Raji (cell line): ENCODE data around the gene PPM1M.

Experiments
- POLR2A ChIP-seq: IDR thresholded peaks from 2 replicates; pipeline ENCODE4 v1.6.1; 2011; ENCODE audit warnings: low read depth, low read length, control low read depth; ENCODE audit not compliant: insufficient read depth

The PPM1M gene

DNA sequence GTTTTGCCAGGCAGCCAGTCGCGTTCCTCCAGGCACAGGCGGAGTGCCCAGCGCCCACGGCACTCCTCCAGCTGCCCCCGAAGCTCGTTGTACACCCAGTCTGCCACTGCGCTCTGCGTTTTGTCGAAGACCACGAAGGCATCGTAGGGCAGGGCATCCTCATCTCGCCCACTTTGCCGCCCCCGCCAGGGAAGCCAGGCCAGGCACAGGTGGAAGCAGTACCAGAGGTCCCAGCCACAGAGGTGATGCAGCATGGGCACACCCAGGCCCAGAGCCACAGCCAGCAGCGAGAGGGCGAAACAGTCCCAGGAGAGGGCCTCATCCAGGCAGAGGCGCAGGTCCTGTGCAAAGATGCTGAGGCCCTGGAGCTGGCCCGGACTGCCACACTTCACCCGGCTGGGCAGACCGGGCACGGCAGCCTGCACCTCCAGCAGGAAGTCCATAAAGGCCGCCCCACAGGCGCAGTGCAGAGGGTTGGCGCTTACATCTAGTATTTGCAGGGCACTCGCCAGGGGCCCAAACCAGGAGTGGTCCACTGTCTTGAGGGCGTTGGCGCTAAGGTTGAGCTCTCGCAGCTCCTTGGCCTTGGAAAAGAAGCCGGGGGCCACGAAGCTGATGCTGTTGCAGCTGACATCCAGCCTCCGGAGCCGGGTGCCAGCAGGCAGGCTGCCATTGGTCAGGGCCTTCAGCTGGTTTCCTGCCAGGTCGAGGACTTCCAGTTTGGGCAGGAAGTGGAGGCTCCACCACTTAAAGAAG lies 23.8 kb upstream of the PPM1M start:
- no peak for TF ChIP-seq POLR2A

GRCh38 chr3:52222319-52223221 lies 23.0 kb upstream of the PPM1M start:
- no peak for TF ChIP-seq POLR2A

DNA sequence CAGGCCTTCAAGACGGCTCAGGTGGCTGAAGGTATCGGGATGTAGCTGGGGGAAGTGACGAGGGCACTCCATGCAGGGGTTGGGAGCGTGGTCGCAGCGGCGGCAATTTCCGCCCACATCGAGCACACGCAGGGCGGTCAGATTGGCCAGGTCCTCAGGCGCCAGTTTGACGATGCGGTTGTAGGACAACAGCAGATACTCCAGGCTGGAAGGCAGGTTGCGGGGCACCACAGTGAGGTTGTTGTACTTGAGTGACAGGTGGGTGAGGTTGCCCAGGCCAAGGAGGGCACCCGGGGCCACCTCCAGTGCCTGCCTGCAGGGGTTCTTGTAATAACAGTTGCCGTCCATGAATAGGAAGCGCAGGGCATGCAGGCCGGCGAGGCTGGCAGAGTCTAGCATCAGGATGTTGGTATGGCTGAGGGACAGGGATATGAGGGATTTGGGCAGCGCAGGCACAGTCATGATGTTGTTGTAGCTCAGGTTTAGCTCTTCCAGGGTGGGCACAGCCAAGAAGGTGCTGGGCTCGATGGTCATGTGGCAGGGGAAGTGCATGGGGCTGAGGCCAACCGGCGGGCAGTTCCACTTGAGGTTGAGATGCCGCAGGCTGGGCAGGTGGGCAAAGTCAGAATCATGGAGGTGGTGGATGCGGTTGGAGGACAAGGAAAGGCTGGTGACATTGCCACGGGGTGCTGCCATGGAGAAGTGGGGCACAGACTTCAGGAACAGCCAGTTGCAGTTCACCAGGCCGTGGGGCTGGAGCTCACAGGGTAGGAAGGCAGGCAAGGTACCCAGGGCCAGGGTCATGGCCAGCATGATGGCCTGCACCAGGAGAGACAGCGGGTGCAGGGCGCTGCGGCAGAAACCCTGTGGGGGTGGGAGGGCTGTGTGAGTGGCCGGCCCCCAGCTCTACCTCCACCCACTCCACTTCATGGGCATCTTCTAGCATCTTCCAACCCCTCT lies 21.8 kb upstream of the PPM1M start:
- no peak for TF ChIP-seq POLR2A

DNA sequence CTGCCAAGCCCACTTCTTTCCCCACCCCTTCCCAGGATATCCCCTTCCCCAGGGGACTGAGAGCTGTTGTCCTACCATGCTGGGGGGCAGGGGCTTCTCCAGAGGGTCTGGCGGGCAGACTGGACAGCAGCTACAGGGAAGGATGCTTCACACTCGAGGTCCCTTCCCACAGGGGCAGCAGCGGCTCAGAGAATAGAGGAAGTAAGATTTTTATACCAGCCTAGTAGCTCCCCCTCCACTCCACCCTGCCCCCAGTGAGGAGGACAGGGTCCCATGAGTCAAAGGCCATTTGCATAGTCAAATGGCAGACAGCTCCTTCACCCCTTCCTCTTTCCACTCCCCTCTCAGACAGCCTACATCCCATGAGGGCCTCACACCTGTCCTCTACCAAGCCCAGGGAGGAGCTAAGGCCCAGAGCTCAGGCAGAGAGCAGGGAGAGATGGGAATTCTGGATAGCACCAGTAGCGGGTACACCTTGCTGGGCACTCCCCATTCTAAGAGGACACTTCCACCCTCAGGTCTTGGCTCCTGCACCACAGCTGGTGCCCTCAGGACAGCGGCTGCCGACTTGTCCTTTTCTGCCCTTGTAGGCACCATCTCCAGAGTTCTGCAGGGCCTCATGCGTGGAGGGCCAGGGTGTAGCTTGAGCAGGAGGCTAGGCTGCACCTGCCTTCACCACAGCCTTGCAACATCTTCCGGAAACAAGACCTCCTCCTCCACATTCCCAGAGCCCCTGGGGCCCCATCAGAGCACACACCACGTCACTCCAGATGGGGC lies 19.9 kb upstream of the PPM1M start, which contains the start of gene TLR9:
TLR9 (minus strand) TSS at position 194 of the 777 bp plus-strand sequence; CDS start at position 78, 116 bp downstream.
- TF ChIP-seq POLR2A: peak; percentile 99

- no peak for TF ChIP-seq POLR2A
Observed at GRCh38 chr3:52226229-52226817, 19.2 kb upstream of the PPM1M start.

- no peak for TF ChIP-seq POLR2A
Observed at GRCh38 chr3:52227117-52227516, 18.4 kb upstream of the PPM1M start.

- no peak for TF ChIP-seq POLR2A
Observed at GRCh38 chr3:52227766-52228165, 17.8 kb upstream of the PPM1M start.

GRCh38 chr3:52228266-52228665 lies 17.3 kb upstream of the PPM1M start:
- no peak for TF ChIP-seq POLR2A

DNA sequence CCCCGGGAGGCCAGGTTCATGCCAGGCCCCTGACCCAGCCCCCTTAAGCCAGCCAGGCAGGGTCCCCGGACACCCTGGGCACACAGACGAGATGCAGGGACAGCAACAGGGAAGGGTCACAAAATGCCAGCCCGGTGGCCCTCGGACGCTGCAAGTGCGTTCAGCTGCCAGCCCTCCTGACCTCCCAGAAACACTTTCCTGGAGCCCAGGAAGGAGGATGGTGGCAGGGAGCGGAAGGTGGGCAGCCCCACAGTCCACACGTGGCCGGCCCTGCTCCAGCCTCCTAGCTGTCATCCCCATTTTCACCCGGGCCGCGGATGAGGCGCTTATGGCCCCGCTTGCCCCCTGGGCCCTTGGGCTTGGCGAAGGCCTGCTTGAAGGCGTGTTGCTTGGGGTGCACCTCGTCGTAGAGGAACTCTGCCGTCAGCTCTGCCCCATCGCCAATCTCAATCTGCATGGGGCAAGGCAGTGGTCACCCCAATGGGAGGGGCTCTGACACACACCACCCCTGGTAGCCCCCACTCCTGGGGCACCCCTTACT lies 16.7 kb upstream of the PPM1M start:
- no peak for TF ChIP-seq POLR2A

DNA sequence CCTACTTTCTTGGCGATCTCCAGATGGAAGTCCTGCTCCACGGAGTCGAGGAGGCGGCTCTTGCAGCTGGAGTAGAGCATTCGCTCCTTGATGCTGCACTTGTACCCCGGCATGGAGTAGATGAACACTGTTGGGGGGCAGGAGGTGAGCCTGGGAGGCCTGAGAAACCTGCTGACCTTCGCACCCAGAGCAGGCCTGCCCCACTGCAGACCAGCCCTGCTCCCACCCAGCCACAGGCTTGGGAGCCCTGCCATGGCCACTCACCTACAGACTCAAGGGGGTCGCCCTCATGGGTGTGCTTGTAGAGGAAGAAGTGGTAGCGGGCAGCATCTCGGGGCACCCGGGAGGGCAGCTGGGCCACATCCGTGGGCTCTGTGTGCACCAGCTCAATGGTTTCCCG lies 15.9 kb upstream of the PPM1M start:
- TF ChIP-seq POLR2A: no peak

- TF ChIP-seq POLR2A: no peak
Observed at GRCh38 chr3:52230461-52230860, 15.1 kb upstream of the PPM1M start.

- 0 out of 2 replicates have a peak, but pooled peaks have one; percentile 13 for TF ChIP-seq POLR2A
Observed at GRCh38 chr3:52230889-52231499, 14.6 kb upstream of the PPM1M start.
